ENCODE data around the gene FAIM2.

GRCh38 chr12:49933796-49934195 lies 30.1 kb upstream of the FAIM2 start:
- TF ChIP-seq L3MBTL2 (conservative IDR thresholded peaks at IDR 0.05): no peak
- no peak for TF ChIP-seq SUZ12 (IDR thresholded peaks at IDR 0.05)
- TF ChIP-seq LEF1 (IDR thresholded peaks at IDR 0.05; ENCODE audit: borderline replicate concordance): no peak
- no peak for TF ChIP-seq CTBP1 (IDR thresholded peaks at IDR 0.05; ENCODE audit: borderline replicate concordance)

All from HEK293T (cell line).